ENCODE measurements around the gene FANCG.

The FANCG gene

GRCh38 chr9:35057271-35057620, 22.5 kb downstream of the FANCG start:
- DNase-seq: no peak

- no peak for DNase-seq
These were observed 23.0 kb downstream of the FANCG start for GRCh38 chr9:35056571-35057270.

- no peak for DNase-seq
These were observed 24.7 kb downstream of the FANCG start for GRCh38 chr9:35054871-35055644.

DNA sequence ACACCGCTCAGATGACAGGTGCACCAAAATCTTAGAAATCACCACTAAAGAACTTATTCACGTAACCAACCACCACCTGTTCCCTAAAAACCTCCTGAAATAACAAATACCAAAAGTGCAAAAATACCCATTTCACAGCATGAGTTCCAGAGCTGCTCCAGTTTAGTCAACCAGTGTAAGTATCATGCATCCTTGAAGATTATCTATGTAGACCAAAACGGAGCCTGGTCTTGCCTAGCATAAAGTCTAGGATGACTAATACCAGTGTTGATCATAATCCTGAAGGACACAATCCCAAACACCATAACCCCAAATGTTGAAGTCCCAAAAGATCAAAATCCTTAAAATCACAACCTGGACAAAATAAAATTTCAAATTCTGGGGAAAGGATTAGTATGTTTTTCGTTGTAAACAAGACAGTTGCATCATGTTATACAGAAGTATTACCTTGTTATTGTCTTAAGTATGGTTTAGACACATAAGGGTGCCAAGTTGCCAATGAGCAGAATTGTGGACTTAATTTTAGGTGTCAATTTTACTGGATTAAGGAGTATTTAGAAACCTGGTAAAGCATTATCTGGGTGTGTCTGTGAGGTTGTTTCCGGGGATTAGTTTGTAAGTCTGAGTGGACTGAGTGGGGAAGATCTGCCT, 25.4 kb downstream of the FANCG start:
- DNase-seq: no peak

- DNase-seq: peak; percentile 34
These were observed 28.4 kb downstream of the FANCG start for GRCh38 chr9:35051069-35051967.

GRCh38 chr9:35048511-35048910, 31.2 kb downstream of the FANCG start:
- no peak for DNase-seq

GRCh38 chr9:35044071-35044470, 35.7 kb downstream of the FANCG start:
- no peak for DNase-seq

- DNase-seq: no peak
These were observed 36.7 kb downstream of the FANCG start for GRCh38 chr9:35042891-35043545.

GRCh38 chr9:35042081-35042604, 37.6 kb downstream of the FANCG start:
- DNase-seq: no peak

GRCh38 chr9:35035851-35036701, 43.7 kb downstream of the FANCG start:
- DNase-seq: no peak

- no peak for DNase-seq
These were observed 46.6 kb downstream of the FANCG start for GRCh38 chr9:35033101-35033500.

- DNase-seq: no peak
These were observed 49.9 kb downstream of the FANCG start for GRCh38 chr9:35029852-35030251.

- no peak for DNase-seq
These were observed 50.5 kb downstream of the FANCG start for GRCh38 chr9:35029241-35029640.

DNA sequence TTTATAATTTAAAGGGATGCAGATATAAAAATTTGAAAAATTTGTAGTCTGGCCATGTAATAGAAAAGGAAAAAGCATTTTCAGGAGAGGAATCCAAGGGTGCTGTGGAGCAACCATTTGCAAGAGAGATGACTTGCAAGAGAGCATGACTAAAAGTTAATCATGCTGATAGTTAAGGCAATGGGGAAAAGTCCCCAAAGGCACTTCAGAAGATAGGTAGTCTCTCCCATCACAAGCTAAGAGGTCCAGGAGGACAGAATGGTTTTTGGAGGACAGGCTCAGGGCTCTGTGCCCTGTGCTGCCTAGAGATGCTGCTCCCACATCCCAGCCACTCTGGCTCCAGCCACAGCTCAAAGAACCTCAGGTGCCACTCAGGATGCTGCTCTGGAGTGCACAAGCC, 51.4 kb downstream of the FANCG start:
- DNase-seq: no peak

GRCh38 chr9:35027860-35028259, 51.9 kb downstream of the FANCG start:
- peak; percentile 38 for DNase-seq

GRCh38 chr9:35027374-35027773, 52.4 kb downstream of the FANCG start:
- no peak for DNase-seq

DNA sequence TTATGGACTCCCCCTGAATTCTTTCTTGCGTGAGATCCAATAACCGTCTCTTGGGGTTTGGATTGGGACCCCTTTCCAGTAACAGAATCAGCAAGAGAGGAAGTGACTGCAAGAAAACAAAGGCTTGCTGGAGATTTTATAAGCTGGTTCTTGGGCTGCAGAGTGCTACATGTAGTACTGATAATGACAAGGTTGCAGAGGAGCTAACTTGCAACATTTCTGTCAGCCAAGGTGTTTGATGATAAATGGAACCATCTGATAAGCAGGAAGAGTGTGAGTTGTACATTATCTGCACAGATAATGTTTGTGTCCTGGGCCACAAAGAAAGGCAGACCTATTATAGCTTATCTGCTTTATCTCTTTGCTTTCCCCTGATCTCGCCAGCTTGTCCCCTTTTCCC, 53.1 kb downstream of the FANCG start:
- no peak for DNase-seq

Measured in NCI-H146 (cell line).